Neuronal stem cell (in vitro differentiated cells): Measurements from ENCODE around the gene TENT4B.
A peak's percentile ranks its signal among the peaks of the same experiment; 100 is the strongest.

ENCODE experiments used
- DNase-seq: peaks from one replicate; pipeline ENCODE4 v3.0.0-alpha.2; 2013; ENCODE audit warnings: low spot score
- H2AFZ ChIP-seq: one replicate; pipeline ENCODE4 v1.6.1; 2013; ENCODE audit warnings: mild to moderate bottlenecking, low read length, inconsistent platforms
- H2AK5ac ChIP-seq: 2 replicates; pipeline ENCODE4 v1.6.1; 2013; ENCODE audit warnings: low read depth, mild to moderate bottlenecking, inconsistent platforms, low read length, moderate library complexity, mixed read lengths
- H2BK120ac ChIP-seq: 2 replicates; pipeline ENCODE4 v1.6.1; 2013; ENCODE audit warnings: low read depth, mild to moderate bottlenecking, inconsistent platforms, low read length, moderate library complexity, mixed read lengths
- H2BK12ac ChIP-seq: one replicate; pipeline ENCODE4 v1.6.1; 2013; ENCODE audit warnings: low read length, inconsistent platforms
- H2BK15ac ChIP-seq: 2 replicates; pipeline ENCODE4 v1.6.1; 2013; ENCODE audit warnings: mild to moderate bottlenecking, low read length, inconsistent platforms, mixed read lengths
- H2BK5ac ChIP-seq: one replicate; pipeline ENCODE4 v1.6.1; 2013; ENCODE audit warnings: inconsistent platforms, mild to moderate bottlenecking, low read length, moderate library complexity
- H3K14ac ChIP-seq: one replicate; pipeline ENCODE4 v1.6.1; 2013; ENCODE audit warnings: low read length, inconsistent platforms
- H3K18ac ChIP-seq: 2 replicates; pipeline ENCODE4 v1.6.1; 2013; ENCODE audit warnings: low read length, inconsistent platforms
- H3K23ac ChIP-seq: 2 replicates; pipeline ENCODE4 v1.6.1; 2013; ENCODE audit warnings: low read depth, mild to moderate bottlenecking, mixed read lengths, low read length, inconsistent platforms; ENCODE audit not compliant: poor library complexity
- H3K27ac ChIP-seq: replicated peaks from 3 replicates; pipeline ENCODE4 v1.5.1; 2013; ENCODE audit warnings: low read length, inconsistent platforms
- H3K27me3 ChIP-seq, 3 experiments: 2 replicates each; pipeline ENCODE4 v1.6.1; 2013; ENCODE audit warnings: low read length in 3 of 3, mild to moderate bottlenecking in 2 of 3, inconsistent platforms in 1 of 3, low read depth in 1 of 3, mixed read lengths in 1 of 3, moderate library complexity in 1 of 3; ENCODE audit not compliant: control insufficient read depth in 3 of 3, insufficient read depth in 3 of 3
- H3K36me3 ChIP-seq, 2 donors: replicated peaks in 1 of 2; 2 replicates each; pipeline ENCODE4 v1.6.1; 2013; ENCODE audit warnings: low read length in 2 of 2; ENCODE audit not compliant: control insufficient read depth in 2 of 2, insufficient read depth in 2 of 2
- H3K4ac ChIP-seq: 2 replicates; pipeline ENCODE4 v1.6.1; 2013; ENCODE audit warnings: inconsistent platforms, mild to moderate bottlenecking, low read length, moderate library complexity
- H3K4me1 ChIP-seq, 2 donors: 1 replicate in 1 of 2; 2 replicates in 1 of 2; pipeline ENCODE4 v1.6.1; 2013; ENCODE audit warnings: low read length in 2 of 2, low read depth in 1 of 2; ENCODE audit not compliant: control insufficient read depth in 2 of 2, insufficient read depth in 1 of 2
- H3K4me2 ChIP-seq: one replicate; pipeline ENCODE4 v1.6.1; 2013; ENCODE audit warnings: mild to moderate bottlenecking, low read length, inconsistent platforms; ENCODE audit not compliant: insufficient read depth, poor library complexity, severe bottlenecking
- H3K4me3 ChIP-seq, 2 donors: 2 replicates each; pipeline ENCODE4 v1.5.1; 2013; ENCODE audit warnings: low read length in 2 of 2, mild to moderate bottlenecking in 2 of 2, inconsistent platforms in 1 of 2, moderate library complexity in 1 of 2
- H3K79me1 ChIP-seq: one replicate; pipeline ENCODE4 v1.6.1; 2013; ENCODE audit warnings: low read depth, mild to moderate bottlenecking, inconsistent platforms, low read length, moderate library complexity
- H3K9ac ChIP-seq: one replicate; pipeline ENCODE4 v1.6.1; 2013; ENCODE audit warnings: mild to moderate bottlenecking, low read depth, low read length, inconsistent platforms; ENCODE audit not compliant: poor library complexity
- H3K9me3 ChIP-seq, 2 donors: replicated peaks in 1 of 2; 2 replicates each; pipeline versions ENCODE3 to v1.6.1; 2013; ENCODE audit warnings: low read length in 2 of 2, mild to moderate bottlenecking in 2 of 2, inconsistent platforms in 1 of 2, low read depth in 1 of 2, mixed read lengths in 1 of 2, moderate library complexity in 1 of 2; ENCODE audit not compliant: control insufficient read depth in 2 of 2, insufficient read depth in 1 of 2
- H4K8ac ChIP-seq: one replicate; pipeline ENCODE4 v1.6.1; 2013; ENCODE audit warnings: low read depth, mild to moderate bottlenecking, inconsistent platforms, low read length, moderate library complexity
- H4K91ac ChIP-seq: one replicate; pipeline ENCODE4 v1.6.1; 2013; ENCODE audit warnings: low read length, low read depth, mild to moderate bottlenecking, inconsistent platforms; ENCODE audit not compliant: poor library complexity
- WGBS, 2 donors: extraction: QIAGEN DNeasy Blood & Tissue Kit; methylation state at CpG; one replicate each; pipeline ENCODE4 v1.1.7; 2013; ENCODE audit warnings: missing lambda C conversion rate in 2 of 2, mixed read lengths in 1 of 2; ENCODE audit not compliant: insufficient read length in 2 of 2, insufficient replicate concordance in 1 of 2; ENCODE audit errors: extremely low coverage in 2 of 2; 5-methylcytosine and 5-hydroxymethylcytosine counted together

Gene TENT4B

DNA sequence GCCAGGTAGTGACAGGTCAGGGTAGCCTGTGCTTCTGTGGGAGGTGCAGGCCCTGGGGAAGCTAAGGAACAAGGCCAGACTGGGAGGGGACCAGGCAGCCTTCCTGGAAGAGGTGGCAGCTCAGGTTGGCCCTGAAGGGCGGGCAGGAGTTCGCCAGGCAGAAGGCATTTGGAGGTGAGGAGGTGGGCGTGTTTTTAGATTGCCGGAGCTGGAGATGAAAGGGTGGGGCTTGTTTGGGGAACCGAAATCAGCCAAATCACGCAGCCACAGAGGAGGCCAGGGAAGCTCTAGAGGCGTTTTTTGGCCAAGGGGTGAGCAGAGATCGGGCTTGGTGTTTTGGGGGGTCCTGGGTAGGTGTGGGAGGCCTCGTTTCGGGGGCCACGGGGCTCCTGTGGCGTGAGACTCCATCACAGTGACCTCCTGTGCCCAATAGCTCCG is 120.8 kb downstream of the TENT4B start:
- no peak overlapping the region for H2BK120ac ChIP-seq
- no peak for DNase-seq

DNA sequence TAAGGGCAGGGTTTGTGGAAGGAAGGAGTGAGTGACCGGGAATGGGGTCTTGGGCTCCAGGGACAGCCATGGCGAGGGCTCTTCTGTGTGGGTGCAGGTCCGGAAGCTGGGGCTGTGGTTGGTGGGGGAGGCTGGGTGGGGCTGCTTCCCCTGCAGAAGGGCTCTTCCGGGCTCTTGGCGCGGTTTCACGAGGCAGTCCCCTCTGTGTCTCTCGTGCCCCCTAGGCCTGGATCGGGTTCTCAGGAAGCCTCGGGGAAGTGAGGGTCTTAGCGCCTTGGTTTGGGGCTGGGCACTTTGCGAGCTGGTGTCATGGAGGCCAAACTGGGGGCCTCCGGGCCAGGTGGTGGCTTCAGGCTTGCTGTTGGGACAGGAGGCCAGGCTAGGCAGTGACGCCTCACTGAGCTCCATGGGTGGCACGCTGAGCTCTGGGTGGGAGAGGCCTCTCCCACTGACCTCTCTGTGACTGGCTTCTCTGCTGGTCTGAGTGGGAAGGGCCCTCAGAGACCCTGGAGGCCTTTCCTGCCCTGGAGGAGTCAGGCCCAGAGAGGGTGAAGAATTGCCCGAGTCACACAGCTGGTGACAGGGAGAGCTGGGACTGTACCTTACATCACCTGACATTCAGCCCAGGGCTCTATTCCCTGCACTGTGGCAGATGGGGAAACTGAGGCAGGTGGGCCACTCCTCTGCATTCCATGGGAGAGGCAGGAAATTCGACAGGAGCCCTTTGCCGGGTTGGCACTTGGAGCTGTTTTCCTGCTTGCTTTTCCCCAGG is 121.4 kb downstream of the TENT4B start:
- Histone ChIP-seq H3K27me3 (no peaks in the 10 kb centered on the region), H3K4me3 (no peak overlapping the region), H3K9me3 (no peaks in the 10 kb centered on the region), H3K79me1 (no peaks in the 10 kb centered on the region), H3K4me1 (no peaks in the 10 kb centered on the region), H3K4ac (no peak overlapping the region), H2AK5ac (peak overlapping the region; percentile 1), H2BK120ac (no peak overlapping the region), H2AFZ (no peak overlapping the region), H4K91ac (no peak overlapping the region), H2BK5ac (no peak overlapping the region), H3K14ac (no peak overlapping the region), H3K18ac (peak overlapping the region; percentile 63), H4K8ac (no peak overlapping the region), H3K9ac (no peak overlapping the region), H3K23ac (no peak overlapping the region), H3K36me3 (no peaks in the 10 kb centered on the region), H2BK12ac (peak overlapping the region; percentile 76), H2BK15ac (no peak overlapping the region), H3K27ac (no peak overlapping the region), H3K4me2 (no peak overlapping the region)
- DNase-seq = no peak
- WGBS, 2 donors = no CpG with 5 or more reads among the region's 18 CpGs

More for the DNA sequence above, 120.8 kb downstream of the TENT4B start:
- H2BK15ac ChIP-seq = no peak overlapping the region
- H3K14ac ChIP-seq = no peak overlapping the region
- no peak overlapping the region for H4K91ac ChIP-seq
- no peaks in the 10 kb centered on the region for H3K36me3 ChIP-seq
- H3K79me1 ChIP-seq = no peaks in the 10 kb centered on the region
- H2AFZ ChIP-seq = no peak overlapping the region
- no peak overlapping the region for H2BK5ac ChIP-seq
- H3K9ac ChIP-seq = no peak overlapping the region
- H3K4me2 ChIP-seq = no peak overlapping the region
- H2AK5ac ChIP-seq = peak overlapping the region; percentile 24
- WGBS, 2 donors = no CpG with 5 or more reads among the region's 13 CpGs
- H3K23ac ChIP-seq = peak overlapping the region; percentile 45
- peak overlapping the region; percentile 18 for H3K18ac ChIP-seq
- no peaks in the 10 kb centered on the region for H3K27me3 ChIP-seq
- H4K8ac ChIP-seq = no peak overlapping the region
- no peak overlapping the region for H3K4ac ChIP-seq
- H3K4me3 ChIP-seq = peak overlapping the region in 1 of 2 donors; percentile 26
- H3K27ac ChIP-seq = no peak overlapping the region
- no peak overlapping the region for H2BK12ac ChIP-seq
- H3K9me3 ChIP-seq = no peaks in the 10 kb centered on the region
- no peaks in the 10 kb centered on the region for H3K4me1 ChIP-seq

DNA sequence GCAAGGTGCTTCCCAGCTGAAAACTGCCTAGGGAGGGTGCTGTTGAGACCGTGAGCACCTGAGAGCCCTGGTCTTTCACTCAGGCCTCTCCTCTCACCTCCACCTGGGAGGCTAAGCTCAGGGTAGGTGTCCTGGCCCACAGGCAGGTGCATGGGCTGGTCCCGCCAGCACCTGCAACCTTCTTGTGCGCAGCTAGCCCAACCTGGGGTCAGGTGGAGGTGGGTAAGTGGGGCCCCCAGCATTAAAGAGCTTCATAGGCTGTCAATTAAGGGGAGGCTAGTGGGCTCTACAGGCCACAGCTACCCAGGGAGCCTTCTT is 122.0 kb downstream of the TENT4B start:
- H3K9me3 ChIP-seq = no peaks in the 10 kb centered on the region

DNA sequence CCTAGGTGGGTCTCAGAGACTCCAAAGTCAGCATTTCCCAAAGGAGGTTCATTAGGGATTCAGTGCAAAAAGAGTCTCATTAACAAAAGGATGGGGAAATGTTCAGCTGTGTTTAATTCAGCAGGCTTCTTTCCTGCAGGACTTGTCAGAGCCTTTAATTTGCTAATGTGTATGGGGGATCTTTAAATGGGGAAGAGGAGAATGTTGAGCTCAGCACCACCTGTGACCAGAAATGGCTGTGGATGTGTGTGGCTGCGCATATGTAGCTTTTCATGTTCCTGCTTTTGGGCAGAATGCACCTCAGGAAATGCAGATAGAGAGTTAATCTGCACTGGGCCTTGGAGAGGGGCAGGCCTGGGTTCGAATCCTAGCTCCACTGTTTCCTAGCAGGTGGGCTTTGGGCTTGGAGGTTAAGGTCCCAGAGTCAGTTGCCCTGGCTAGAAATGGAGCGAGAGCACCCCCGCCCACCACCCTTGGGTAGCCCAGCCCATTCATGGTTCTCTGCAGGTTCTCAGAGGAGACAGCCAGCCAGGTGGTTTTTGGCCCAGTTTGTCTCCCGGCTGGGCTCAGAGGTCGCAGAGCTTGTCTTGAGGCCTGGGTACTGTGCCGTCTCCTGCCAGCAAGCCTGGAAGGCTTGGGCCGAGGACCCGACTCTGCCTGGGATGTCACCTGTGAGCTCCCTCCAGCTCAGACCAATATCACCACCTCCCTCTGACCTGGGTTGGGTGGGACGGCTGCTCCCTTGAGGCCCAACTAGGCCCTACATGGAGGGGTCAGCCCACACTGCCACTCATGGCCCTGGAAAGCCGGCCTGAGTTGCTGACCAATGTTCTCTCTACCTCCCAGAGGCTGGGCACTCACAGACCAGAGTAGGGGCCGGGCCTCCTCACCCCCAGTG is 122.6 kb downstream of the TENT4B start:
- no CpG with 5 or more reads among the region's 12 CpGs for WGBS, 2 donors
- Histone ChIP-seq H3K27me3 (no peaks in the 10 kb centered on the region), H3K27ac (no peak overlapping the region), H3K18ac (peak overlapping the region; percentile 54), H3K36me3 (no peaks in the 10 kb centered on the region), H3K4ac (no peak overlapping the region), H2BK12ac (no peak overlapping the region), H3K4me3 (no peak overlapping the region), H2BK5ac (no peak overlapping the region), H3K4me1 (no peaks in the 10 kb centered on the region), H3K14ac (no peak overlapping the region), H3K9me3 (no peaks in the 10 kb centered on the region), H3K23ac (no peak overlapping the region), H4K8ac (no peak overlapping the region), H2AK5ac (no peak overlapping the region), H3K79me1 (no peaks in the 10 kb centered on the region), H4K91ac (no peak overlapping the region), H3K9ac (no peak overlapping the region), H3K4me2 (no peak overlapping the region), H2BK120ac (no peak overlapping the region), H2BK15ac (no peak overlapping the region), H2AFZ (no peak overlapping the region)
- DNase-seq = no peak

More for the DNA sequence above, 122.0 kb downstream of the TENT4B start:
- no peaks in the 10 kb centered on the region for H3K4me1 ChIP-seq
- no peak overlapping the region for H3K27ac ChIP-seq
- no peaks in the 10 kb centered on the region for H3K36me3 ChIP-seq
- H3K23ac ChIP-seq = no peak overlapping the region
- no peak overlapping the region for H4K91ac ChIP-seq
- no peak overlapping the region for H3K4ac ChIP-seq
- no peak overlapping the region for H3K4me2 ChIP-seq
- no peak overlapping the region for H2BK15ac ChIP-seq
- H3K18ac ChIP-seq = no peak overlapping the region
- H2AK5ac ChIP-seq = no peak overlapping the region
- no peak overlapping the region for H2BK12ac ChIP-seq
- DNase-seq = no peak
- H2BK120ac ChIP-seq = no peak overlapping the region
- H3K4me3 ChIP-seq = no peak overlapping the region
- H3K27me3 ChIP-seq = no peaks in the 10 kb centered on the region
- no peak overlapping the region for H4K8ac ChIP-seq
- no CpG with 5 or more reads among the region's 3 CpGs for WGBS, 2 donors
- no peak overlapping the region for H2BK5ac ChIP-seq
- H2AFZ ChIP-seq = no peak overlapping the region
- H3K9ac ChIP-seq = no peak overlapping the region
- no peak overlapping the region for H3K14ac ChIP-seq
- no peaks in the 10 kb centered on the region for H3K79me1 ChIP-seq
